Type B pancreatic cell (in vitro differentiated cells): ENCODE measurements around the gene PAX5. TPM values are rescaled to one million over a fixed set of nuclear protein-coding genes. Genes with fewer than 3 reads are reported as not detected.

Experiments
- DNase-seq: peaks from one replicate; pipeline ENCODE4 v3.0.0; 2021; ENCODE audit warnings: mixed read lengths; ENCODE audit not compliant: unreplicated experiment; ENCODE audit errors: extremely low spot score
- H3K27ac Mint-ChIP-seq: 2 replicates; pipeline ENCODE4 v1.8.0; 2021; ENCODE audit warnings: mild to moderate bottlenecking, mixed read lengths
- H3K27me3 Mint-ChIP-seq: 2 replicates; pipeline ENCODE4 v1.8.0; 2021; ENCODE audit warnings: mixed read lengths
- H3K36me3 Mint-ChIP-seq: 2 replicates; pipeline ENCODE4 v1.8.0; 2021; ENCODE audit warnings: mixed read lengths
- H3K4me1 Mint-ChIP-seq: one replicate; pipeline ENCODE4 v1.8.0; 2021; ENCODE audit warnings: mixed read lengths; ENCODE audit not compliant: unreplicated experiment
- H3K4me3 Mint-ChIP-seq: 2 replicates; pipeline ENCODE4 v1.8.0; 2021; ENCODE audit warnings: mild to moderate bottlenecking, mixed read lengths
- H3K9me3 Mint-ChIP-seq: 2 replicates; pipeline ENCODE4 v1.8.0; 2021; ENCODE audit warnings: mixed read lengths
- CTCF ChIP-seq: fragments of 200-600 bp; sonication (generic); conservative IDR thresholded peaks from 2 replicates; pipeline ENCODE4 v1.5.0; 2021; ENCODE audit warnings: antibody characterized with exemption, mild to moderate bottlenecking
- total RNA-seq: library from RNA; stranded (reverse); gene quantifications from 2 replicates; pipeline ENCODE4 v1.2.1, GENCODE V29; 2021; ENCODE audit warnings: low replicate concordance

Gene PAX5
- total RNA-seq, 1 donor from 2014 or later = not detected

GRCh38 chr9:36961561-36962325, 72.3 kb downstream of the PAX5 start:
- DNase-seq = no peak
- no peaks in the 10 kb centered on the region for H3K36me3 Mint-ChIP-seq
- H3K4me3 Mint-ChIP-seq = no peak overlapping the region
- no peak overlapping the region for H3K27ac Mint-ChIP-seq
- no peak for TF ChIP-seq CTCF
- H3K4me1 Mint-ChIP-seq = peaks cover 8% of the 10 kb centered on the region
- peaks cover 54% of the 10 kb centered on the region for H3K27me3 Mint-ChIP-seq
- H3K9me3 Mint-ChIP-seq = no peaks in the 10 kb centered on the region

GRCh38 chr9:36961051-36961450, 73.0 kb downstream of the PAX5 start:
- H3K36me3 Mint-ChIP-seq = no peaks in the 10 kb centered on the region
- no peaks in the 10 kb centered on the region for H3K9me3 Mint-ChIP-seq
- peaks cover 61% of the 10 kb centered on the region for H3K27me3 Mint-ChIP-seq
- H3K4me1 Mint-ChIP-seq = peaks cover 8% of the 10 kb centered on the region
- no peak overlapping the region for H3K27ac Mint-ChIP-seq
- no peak overlapping the region for H3K4me3 Mint-ChIP-seq
- no peak for TF ChIP-seq CTCF
- DNase-seq = no peak

- no peak for DNase-seq
- H3K4me3 Mint-ChIP-seq = no peak overlapping the region
Observed at GRCh38 chr9:36960575-36960955, 73.5 kb downstream of the PAX5 start.

GRCh38 chr9:36959681-36960574, 74.1 kb downstream of the PAX5 start:
- Mint-ChIP-seq H3K27ac (no peak overlapping the region), H3K4me1 (peaks cover 8% of the 10 kb centered on the region), H3K27me3 (peaks cover 66% of the 10 kb centered on the region), H3K9me3 (no peaks in the 10 kb centered on the region), H3K4me3 (no peak overlapping the region), H3K36me3 (no peaks in the 10 kb centered on the region)
- no peak for TF ChIP-seq CTCF
- no peak for DNase-seq

More at GRCh38 chr9:36960575-36960955, 73.5 kb downstream of the PAX5 start:
- TF ChIP-seq CTCF = no peak
- peaks cover 8% of the 10 kb centered on the region for H3K4me1 Mint-ChIP-seq
- H3K27ac Mint-ChIP-seq = no peak overlapping the region
- H3K9me3 Mint-ChIP-seq = no peaks in the 10 kb centered on the region
- peaks cover 63% of the 10 kb centered on the region for H3K27me3 Mint-ChIP-seq
- no peaks in the 10 kb centered on the region for H3K36me3 Mint-ChIP-seq

GRCh38 chr9:36956908-36957307, 77.2 kb downstream of the PAX5 start:
- Mint-ChIP-seq H3K27ac (no peak overlapping the region), H3K27me3 (peaks cover 80% of the 10 kb centered on the region), H3K4me1 (peaks cover 8% of the 10 kb centered on the region), H3K36me3 (no peaks in the 10 kb centered on the region), H3K4me3 (no peak overlapping the region), H3K9me3 (no peaks in the 10 kb centered on the region)
- TF ChIP-seq CTCF = no peak
- no peak for DNase-seq
